NCI-H1092 treated with DMSO at 0.1 percent for 48 hours (cell line): ENCODE results near the gene CNN2.
A peak's percentile ranks its signal among the peaks of the same experiment; 100 is the strongest.

Experiments used
- DNase-seq: peaks from one replicate; lab custom pipeline; 2025; lab: John Stamatoyannopoulos, UW

Gene CNN2

GRCh38 chr19:1081301-1082164 is 55.1 kb downstream of the CNN2 start:
- peak; percentile 18 for DNase-seq

- peak; percentile 54 for DNase-seq
Observed at GRCh38 chr19:1082165-1082927, 55.9 kb downstream of the CNN2 start.

GRCh38 chr19:1082928-1083816 is 56.8 kb downstream of the CNN2 start:
- no peak for DNase-seq

GRCh38 chr19:1084024-1084868 is 57.8 kb downstream of the CNN2 start:
- no peak for DNase-seq

- no peak for DNase-seq
Observed at GRCh38 chr19:1085053-1085658, 58.7 kb downstream of the CNN2 start.

GRCh38 chr19:1085676-1086442 is 59.5 kb downstream of the CNN2 start:
- no peak for DNase-seq

GRCh38 chr19:1086613-1087012 is 60.2 kb downstream of the CNN2 start:
- DNase-seq, result no peak

- no peak for DNase-seq
Observed at GRCh38 chr19:1087813-1088415, 61.5 kb downstream of the CNN2 start.

- no peak for DNase-seq
Observed at GRCh38 chr19:1088416-1089010, 62.1 kb downstream of the CNN2 start.
